Measurements from ENCODE around the gene RNU1-4.
"Not testable (repeated sequence)": the region's sequence is repeated elsewhere in the genome, so short reads cannot be mapped to it uniquely, and the experiment has no call there.

The RNU1-4 gene

DNA sequence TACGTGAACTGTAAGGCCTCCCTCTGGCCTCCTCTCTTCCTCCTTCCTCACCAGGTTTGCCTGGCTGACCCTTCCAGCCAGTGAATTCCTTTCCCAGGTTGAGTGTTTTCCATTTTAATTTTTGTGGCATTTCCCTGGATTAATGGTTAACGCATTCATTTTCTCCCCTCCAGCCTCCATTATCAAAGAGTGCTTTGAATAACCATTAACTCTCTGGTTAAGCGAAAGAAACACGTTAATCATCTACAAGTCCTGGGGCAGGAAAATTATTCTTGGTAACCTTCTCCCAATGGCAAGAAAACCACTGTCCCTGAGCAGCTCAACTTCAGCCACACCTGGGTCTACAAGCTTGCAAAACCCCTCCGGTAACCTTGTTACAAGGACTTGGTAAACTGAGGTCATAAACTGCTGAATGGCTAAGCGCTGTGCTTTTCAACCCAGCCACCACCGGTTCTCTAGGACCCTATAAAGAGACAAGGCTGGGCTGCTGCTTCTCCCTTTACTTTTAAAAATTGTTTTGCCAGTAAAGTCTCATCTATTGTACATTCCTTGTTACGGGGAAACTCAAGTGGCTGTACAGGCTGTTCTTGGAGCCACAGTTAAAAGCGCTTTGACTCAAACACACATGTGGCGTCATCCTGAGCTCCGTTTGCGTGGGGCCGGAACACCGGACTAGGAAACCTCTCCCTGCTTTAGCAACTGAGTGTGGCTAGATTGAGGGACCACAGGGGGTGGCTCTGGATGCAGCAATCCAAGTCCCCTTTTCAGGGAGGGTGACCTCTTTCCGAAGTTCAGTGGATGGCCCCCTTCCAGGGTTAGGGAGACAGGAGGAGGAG, 24.7 kb downstream of the RNU1-4 start:
- not testable (repeated sequence) for DNase-seq (ENCODE audit: low read depth in 1 of 2, low spot score in 1 of 2)

DNA sequence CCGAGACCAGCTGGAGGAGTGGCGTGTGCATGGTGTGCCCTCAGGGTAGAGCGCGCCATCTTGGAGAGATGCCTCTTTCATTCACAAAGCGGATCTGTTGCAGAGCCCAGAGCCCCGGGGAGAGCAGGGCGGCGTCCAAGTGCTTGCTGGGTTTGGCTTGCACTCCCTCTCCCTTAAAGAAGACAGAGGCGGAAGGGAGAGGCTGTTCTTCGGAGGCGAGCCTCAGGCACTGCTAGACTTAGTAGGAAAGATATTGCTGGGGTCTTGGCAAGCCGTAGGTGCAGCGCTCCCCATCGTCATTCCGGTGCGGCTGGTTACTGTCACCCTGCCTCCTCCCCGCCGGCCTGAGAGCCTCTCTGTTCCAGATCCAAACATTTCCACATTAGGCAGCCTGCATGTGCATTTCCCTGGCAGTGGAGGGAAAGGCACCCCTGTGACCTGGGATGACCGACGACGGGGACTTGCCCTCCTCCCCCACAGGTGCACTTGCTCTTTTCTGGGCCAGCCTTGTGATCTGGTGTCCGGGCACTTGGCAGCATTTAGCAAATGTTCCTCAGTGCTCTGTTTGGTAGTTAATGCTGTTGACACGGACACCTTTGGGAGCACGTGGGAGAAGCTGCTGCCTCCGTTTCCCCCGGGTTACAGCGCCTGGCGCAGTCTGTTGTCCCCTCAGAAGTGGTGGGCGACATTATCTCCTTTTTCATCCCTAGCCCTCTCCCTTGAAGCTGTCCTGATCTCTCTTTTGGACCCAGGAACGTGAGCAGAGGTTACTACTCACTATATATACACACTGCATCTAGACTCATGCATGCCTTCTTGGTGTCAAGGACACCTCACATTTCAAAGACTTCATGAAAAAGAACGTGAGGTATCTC, 25.7 kb downstream of the RNU1-4 start:
- not testable (repeated sequence) for DNase-seq (ENCODE audit: low read depth in 1 of 2, low spot score in 1 of 2)

DNA sequence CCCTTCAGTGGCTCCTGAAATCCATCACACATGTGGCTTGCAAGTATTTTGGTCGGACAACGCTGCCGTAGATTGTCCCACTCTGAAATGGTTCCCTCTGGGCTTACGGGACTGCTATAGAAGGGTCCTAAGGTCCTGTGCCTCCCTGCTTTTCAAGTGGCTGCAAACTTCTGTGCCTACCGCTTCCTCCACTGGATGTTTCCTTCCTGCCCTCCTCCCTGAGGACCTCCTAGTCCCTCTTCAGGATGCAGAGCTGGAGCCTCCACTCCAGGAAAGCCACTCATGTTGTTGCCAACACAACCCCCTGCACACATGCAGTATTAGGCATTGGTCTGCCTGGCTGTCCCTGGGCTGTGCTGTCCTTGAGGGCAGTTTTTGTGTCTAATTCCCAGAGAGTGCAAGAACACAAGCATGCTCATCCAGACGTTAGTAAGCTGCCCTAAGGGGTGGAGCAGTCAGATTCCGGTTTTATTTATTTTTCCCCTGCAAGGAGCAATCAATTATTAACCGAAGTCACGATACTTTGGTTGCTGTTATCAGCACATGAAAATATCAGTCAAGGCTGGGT, 26.5 kb downstream of the RNU1-4 start:
- not testable (repeated sequence) for DNase-seq (ENCODE audit: low read depth in 1 of 2, low spot score in 1 of 2)

DNA sequence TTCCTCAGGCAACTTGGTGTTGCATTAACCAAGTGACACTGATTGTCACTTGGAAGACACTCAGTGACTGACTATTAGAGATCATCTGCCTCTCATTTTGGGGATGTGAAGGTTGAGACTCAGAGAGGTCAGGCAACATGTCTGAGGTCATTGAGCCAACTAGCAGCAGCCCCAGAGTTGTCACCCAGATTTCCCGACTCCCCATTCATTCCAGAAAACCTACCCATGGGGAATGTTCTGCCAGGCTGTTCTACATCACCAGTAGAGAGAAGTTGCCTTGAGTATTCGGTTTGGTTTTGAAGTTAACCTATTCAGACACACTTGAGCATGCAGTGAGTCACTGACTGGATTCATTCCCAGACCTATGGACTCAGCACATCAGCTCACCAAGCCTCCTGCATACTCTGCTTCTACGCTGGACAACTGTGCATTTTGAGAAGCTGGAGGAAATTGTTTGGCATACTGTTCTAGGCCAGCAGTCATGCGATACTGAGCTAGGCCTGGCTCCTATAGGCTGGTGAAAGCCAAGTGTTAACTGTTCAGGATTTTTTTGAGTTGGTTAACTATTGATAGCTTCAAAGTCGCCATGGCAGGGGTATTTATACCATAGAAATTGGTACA, 29.9 kb downstream of the RNU1-4 start:
- DNase-seq (ENCODE audit: low read depth in 1 of 2, low spot score in 1 of 2) = not testable (repeated sequence)

DNA sequence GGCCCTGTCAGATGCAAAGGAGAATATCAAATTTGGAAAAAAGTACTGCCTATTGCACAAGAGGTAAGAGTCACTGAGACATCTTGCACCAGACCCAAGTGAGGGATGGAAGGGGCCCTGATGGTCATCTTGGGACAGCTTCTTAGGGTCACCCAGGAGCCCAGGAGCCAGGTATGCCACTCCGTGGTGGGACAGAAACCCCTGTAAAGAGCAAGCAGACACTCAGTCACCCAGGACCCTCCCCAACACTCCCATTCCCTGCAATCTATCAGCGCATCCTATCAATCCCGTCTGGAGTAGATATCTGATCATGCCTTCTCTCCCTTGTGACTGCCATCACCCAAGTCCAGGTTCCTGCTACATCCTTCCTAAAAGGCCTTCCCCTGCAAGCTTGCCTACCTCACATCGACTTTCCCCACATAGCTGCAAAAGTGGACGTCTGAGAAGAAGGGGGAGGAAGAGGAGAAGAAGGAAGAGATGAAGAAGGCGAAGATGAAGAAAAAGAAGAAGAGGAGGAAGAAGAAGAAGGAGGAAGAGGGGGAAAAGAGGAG, 30.7 kb downstream of the RNU1-4 start:
- not testable (repeated sequence) for DNase-seq (ENCODE audit: low read depth in 1 of 2, low spot score in 1 of 2)

DNA sequence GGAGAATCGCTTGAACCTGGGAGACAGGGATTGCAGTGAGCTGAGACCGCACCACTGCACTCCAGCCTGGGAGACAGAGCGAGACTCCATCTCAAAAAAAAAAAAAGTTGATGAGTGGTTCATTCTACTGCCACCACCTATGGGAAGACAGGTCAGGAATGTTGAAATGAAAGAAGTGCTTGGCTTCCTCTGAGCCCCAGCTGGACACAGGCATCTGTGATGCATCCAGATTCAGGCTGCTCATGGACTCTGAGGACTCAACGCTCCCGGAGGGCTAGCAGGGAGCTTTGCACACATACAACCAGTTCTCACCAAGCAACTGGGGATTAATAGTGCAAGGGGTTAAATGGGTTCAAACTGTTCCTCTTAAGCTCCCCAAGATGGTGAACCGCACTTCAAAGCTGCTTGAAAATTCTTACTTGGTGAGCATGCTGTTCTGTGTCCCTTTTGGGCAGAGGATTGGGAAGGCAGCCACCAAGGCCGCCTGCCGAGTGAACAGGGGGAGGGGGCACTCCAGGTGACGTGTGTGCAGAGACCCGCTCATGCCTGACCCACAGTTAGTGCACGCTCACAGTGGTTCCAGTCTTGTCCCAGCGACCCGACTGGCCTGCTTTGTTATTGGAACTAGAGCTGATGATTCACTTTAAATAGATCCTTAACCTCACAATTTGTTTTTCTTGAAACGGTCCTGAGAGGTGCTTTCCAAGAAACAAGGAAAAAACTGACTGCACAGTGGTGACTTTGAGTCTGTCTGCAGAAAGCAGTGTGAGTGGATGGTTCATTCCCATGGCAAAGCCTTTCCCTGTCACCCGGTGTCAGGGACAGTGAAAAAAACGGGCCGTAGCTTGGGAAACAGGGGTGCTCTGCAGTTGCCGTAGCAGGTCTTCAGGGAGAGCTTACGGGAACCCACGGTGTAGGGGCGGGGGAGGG, 32.2 kb downstream of the RNU1-4 start:
- DNase-seq (ENCODE audit: low read depth in 1 of 2, low spot score in 1 of 2) = not testable (repeated sequence)

DNA sequence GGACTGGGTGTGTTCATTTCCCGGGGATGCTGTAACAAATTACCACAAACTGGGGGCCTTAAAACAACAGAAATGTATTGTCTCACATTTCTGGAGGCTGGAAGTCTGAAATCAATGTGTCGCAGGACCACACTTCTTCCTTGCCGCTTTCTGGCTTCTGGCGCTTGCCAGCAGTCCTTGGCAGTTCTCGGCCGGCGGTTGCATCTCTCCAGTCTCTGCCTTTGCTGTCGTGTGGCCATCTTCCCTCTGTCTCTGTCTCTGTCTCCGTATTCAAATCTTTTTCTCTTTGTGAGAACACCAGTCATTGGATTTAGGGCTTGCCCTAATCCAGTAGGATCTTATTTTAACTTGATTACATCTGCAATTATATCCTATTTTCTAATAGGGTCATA, 32.9 kb downstream of the RNU1-4 start:
- not testable (repeated sequence) for DNase-seq (ENCODE audit: low read depth in 1 of 2, low spot score in 1 of 2)

DNA sequence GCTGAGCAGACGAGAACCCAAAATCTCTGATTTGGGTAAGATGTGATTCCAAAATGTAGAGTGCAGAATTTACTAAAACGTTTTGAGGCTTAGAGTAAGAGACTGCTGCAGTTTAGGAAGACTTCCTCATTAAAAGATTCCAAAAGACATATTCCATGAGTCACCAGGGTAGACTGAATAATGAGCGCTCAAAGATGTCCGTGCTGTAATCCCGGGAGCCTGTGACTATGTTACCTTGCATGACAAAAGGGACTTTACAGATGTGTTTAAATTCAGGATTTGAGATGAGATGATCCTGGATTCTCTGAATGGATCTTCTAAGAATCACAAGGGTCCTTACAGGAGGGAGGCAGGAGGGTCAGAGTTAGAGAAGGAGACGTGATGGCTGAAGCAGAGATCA, 33.4 kb downstream of the RNU1-4 start:
- not testable (repeated sequence) for DNase-seq (ENCODE audit: low read depth in 1 of 2, low spot score in 1 of 2)

DNA sequence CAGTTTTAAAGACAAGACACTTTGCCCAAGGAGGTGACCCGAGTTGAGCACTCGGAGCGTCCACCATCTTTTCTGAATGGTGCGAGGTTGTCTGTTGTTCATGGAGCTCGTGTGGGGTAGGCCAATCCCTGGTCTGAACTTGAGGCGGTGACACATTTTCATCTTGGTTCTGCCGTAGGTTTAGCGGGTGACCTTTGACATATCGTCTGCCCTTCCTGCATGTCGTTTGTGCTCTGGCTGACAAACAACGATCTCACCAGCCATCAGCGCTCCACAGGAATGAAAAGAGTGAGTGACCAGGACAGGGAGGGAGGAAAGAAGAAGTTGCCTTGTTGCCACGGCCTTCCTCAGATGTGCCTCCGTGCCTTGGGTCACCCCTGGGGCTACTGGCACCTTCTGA, 34.5 kb downstream of the RNU1-4 start:
- DNase-seq (ENCODE audit: low read depth in 1 of 2, low spot score in 1 of 2) = not testable (repeated sequence)

DNA sequence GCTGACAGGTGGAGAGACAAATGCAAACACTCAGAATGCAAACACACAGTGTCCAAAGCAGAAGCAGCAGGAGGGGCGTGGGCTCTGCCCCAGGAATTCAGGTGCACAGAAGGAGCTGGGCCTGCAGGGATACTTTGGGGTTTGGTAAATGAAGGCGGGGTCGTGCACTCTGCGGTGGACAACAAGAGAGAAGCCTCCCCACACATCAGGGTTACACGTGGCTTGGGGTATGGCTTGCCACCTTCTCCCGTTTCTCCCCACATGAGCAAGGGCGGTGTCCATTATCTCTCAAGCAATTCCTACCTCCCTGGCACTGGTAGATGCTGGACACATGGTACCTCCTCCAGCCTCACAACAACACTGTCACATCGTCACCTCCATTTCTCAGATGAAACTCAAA, 35.0 kb downstream of the RNU1-4 start:
- not testable (repeated sequence) for DNase-seq (ENCODE audit: low read depth in 1 of 2, low spot score in 1 of 2)

DNA sequence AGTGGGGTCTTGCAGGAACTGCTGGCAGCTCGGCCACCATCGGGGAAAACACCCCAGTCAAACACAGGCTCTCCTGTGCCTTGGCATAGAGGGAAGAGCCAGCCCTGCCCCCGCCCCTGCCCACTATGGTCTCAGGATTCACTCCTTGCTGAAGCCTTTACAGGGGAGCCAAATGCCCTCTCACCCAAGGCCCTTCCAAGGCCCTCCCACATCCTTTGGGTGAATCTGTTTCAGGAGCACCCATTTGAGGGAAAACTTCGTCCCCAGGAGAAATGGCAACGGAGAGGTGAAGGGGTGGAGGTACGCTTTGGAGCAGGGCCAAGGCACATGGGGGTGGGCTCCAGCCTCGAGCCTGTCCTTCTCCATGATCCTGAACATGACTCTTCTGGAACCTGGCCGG, 35.9 kb downstream of the RNU1-4 start:
- not testable (repeated sequence) for DNase-seq (ENCODE audit: low read depth in 1 of 2, low spot score in 1 of 2)

DNA sequence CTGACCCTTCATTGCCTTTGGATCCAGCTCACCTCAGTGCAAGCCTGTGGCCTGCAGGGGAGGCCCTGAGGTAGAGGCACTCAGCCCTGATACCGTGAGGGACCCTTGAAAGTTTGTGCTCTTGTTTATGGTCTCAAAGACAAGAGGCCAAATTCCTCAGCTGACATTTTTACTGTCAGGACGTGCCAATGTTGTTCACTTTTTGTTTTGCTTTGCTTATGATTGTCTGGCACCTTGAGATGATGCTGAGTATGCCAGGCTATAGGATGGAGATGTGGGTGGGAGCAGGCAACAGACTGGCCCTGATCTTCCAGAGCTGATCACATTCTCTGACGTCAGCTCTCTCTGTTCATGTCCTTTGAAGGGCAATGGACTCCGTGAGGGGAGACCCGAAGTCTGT, 36.5 kb downstream of the RNU1-4 start:
- not testable (repeated sequence) for DNase-seq (ENCODE audit: low read depth in 1 of 2, low spot score in 1 of 2)

DNA sequence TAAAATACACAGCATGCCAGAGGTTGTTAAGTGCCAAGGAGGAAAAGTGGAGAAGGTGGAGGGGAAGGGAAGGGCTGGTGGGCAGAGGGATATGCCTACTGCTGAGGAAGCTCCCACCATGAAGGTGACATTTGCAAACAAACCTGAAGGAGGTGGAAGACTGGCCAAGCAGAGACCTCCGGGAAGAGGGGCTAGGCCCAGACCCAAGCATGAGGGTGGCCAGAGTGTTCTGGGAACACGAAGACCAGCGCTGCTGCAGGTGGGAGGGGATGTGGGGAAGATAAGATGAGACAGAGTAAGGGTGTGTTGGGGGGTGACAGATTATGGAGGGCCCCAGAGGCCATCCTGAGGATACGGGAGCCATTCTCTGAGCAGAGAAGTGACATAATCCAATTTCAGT, 37.5 kb downstream of the RNU1-4 start:
- DNase-seq (ENCODE audit: low read depth in 1 of 2, low spot score in 1 of 2) = not testable (repeated sequence)

DNA sequence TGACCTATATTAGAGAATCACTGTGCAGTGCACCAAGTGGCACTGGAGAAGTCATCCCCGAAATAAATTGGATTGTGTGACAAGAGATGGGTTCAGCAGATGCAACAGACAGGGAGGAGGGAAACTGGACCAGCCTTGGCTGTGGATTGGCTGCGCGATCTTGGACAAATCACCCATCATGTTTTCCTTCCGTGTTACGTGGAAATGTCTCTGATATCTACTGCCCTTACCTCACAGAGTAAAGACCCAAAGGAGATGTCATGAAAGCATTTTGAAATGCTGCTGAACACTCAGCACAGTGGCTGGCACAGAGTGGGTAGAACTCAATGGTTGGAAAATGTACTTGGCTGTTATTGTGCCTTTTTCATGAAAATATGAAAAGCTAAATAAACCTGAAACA, 39.2 kb downstream of the RNU1-4 start:
- DNase-seq (ENCODE audit: low read depth in 1 of 2, low spot score in 1 of 2) = not testable (repeated sequence)

DNA sequence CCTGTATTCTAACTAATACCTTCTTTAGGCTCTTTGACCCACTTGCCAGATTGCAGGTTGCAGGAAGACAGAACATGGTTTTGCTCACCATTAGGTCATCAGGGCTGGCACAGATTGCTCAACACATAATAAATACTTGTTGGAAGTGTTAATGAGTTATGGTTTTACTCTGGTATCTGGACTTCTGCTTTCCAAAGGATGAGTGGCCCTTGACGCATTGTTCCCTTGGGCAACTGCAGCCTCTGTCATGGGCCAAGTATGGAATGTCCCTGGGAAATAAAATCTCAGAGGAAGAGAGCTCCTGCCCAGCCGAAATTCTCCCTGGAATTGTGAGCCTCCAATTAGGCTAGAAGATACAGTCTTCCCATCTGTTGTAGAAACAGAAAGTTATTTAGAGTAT, 40.7 kb downstream of the RNU1-4 start:
- DNase-seq (ENCODE audit: low read depth in 1 of 2, low spot score in 1 of 2) = not testable (repeated sequence)

DNA sequence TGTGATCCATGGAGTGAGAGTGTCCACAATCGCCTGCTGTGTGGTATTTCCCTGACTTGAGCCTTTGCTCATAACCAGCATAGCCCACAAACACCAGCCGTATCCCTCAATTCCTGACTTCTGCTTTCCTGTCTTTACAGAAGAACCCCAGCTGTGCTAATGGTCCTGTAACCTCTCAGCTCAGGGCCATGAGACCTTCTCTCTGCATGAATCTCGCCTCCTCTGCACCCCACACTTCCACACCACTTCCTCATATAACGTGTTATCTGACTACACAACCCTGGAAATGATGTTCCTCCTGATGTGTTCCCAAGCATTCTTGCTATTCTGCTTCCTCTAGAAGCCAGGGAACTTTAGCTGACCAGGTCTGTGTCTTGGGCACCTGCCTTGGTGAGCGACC, 41.3 kb downstream of the RNU1-4 start:
- not testable (repeated sequence) for DNase-seq (ENCODE audit: low read depth in 1 of 2, low spot score in 1 of 2)

DNA sequence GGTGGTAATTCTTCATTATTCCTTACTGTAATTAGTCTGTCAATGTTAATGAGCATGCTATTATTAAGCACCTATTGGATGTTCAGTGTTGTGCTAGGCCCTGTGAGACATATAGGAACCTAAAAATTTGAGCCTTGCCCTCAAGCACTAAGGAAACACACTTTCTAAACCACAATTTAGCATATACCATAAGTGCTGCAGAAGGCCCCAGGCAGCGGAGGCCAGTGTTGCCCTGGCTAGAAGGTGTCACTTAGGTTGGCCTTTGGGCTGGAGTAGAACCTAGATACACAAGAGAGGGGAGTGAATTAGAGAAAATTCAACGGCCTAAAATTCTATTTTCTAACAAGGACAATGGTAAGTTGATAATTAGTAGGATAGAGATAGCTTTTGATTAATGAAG, 44.6 kb downstream of the RNU1-4 start:
- not testable (repeated sequence) for DNase-seq (ENCODE audit: low read depth in 1 of 2, low spot score in 1 of 2)

DNA sequence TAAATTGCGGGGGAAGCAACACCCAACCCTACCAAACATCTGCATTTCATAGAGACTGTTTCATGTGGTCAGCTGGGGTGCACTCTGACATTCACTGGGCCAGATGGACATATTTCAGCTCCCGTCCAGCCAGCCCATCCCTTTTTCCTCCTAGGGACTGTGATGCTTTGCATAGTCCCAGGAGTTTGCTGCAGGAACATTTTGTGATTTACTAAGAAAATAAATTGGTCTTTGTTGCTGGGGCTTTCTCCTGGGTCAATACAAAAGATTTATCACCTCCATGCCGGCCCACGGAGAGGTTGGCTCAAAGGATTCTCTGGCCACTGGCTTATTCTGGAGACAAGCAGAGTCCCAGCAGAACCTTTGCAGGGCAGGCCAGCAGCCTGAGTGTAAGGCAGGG, 46.0 kb downstream of the RNU1-4 start:
- DNase-seq (ENCODE audit: low read depth in 1 of 2, low spot score in 1 of 2) = not testable (repeated sequence)

DNA sequence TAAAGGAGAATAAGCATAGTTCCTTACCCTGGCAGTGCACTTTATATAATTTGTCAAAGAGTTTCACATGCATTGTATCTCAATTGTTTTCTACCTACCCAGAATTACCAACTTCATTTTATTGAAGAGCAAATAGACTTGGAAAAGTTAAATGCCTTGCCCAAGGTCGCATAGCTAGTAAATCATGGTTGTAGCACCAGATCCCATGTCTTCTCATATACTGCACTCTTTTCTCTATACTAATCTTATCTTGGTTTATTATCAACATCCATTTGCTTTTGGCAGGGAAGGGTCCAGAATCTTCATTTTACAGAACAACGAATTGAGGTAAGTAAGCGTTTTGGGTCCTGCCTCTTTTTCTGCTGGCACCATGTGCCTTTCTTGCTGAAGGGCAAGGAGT, 46.9 kb downstream of the RNU1-4 start:
- not testable (repeated sequence) for DNase-seq (ENCODE audit: low read depth in 1 of 2, low spot score in 1 of 2)

DNA sequence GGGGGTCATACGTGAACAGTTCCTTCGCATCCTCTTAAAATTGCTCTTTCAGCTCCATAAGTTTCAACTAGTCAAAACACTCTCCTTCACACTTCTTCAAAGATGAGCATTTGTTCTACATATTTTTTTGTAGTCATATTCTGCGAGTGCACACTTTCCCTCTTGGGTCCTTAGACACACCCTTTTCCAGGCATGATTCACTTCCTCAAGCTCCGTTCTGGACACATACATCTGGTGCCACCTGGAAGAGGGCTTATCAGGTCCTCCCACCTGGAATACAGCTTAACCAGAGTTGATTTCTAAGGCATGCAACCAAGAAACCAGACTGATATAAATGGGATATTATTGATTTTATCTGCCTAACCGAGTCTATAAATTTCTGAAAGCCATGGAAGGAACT, 47.4 kb downstream of the RNU1-4 start:
- not testable (repeated sequence) for DNase-seq (ENCODE audit: low read depth in 1 of 2, low spot score in 1 of 2)

Measured in stimulated activated CD4-positive, alpha-beta T cell treated with anti-CD3 and anti-CD28 coated beads, Interleukin-15, amount 100 ng/mL, for 1 hour (primary cell).